Astrocyte (in vitro differentiated cells and primary cell): Measurements from ENCODE around the gene LDAH. TPM values are rescaled to one million over a fixed set of nuclear protein-coding genes. Genes with fewer than 3 reads are reported as not detected.

Experiments
- DNase-seq: peaks from one replicate; pipeline ENCODE4 v3.0.0-alpha.2; 2010; ENCODE audit warnings: low read depth
- FAIRE-seq: peaks from 2 replicates; lab custom pipeline; 2011; peaks lifted over from hg19 to GRCh38; lab: Jason Lieb, UNC
- H2AFZ ChIP-seq: 2 replicates; pipeline ENCODE4 v1.6.0; 2012; ENCODE audit warnings: low read depth, low read length, inconsistent platforms
- H3K27ac ChIP-seq: 2 replicates; pipeline ENCODE4 v1.5.1; 2011; ENCODE audit warnings: low read depth, low read length, inconsistent platforms
- H3K27me3 ChIP-seq: 2 replicates; pipeline ENCODE4 v1.6.0; 2011; ENCODE audit warnings: low read length, inconsistent platforms; ENCODE audit not compliant: insufficient read depth
- H3K36me3 ChIP-seq: 2 replicates; pipeline ENCODE4 v1.5.1; 2011; ENCODE audit warnings: low read length, inconsistent platforms; ENCODE audit not compliant: insufficient read depth
- H3K4me1 ChIP-seq: 2 replicates; pipeline ENCODE4 v1.5.1; 2011; ENCODE audit warnings: low read length, inconsistent platforms; ENCODE audit not compliant: insufficient read depth
- H3K4me2 ChIP-seq: 2 replicates; pipeline ENCODE4 v1.6.0; 2012; ENCODE audit warnings: low read length, inconsistent platforms
- H3K4me3 ChIP-seq: 2 replicates; pipeline ENCODE4 v1.5.1; 2011; ENCODE audit warnings: low read depth, mild to moderate bottlenecking, low read length, inconsistent platforms; ENCODE audit not compliant: insufficient read depth
- H3K79me2 ChIP-seq: 2 replicates; pipeline ENCODE4 v1.6.0; 2012; ENCODE audit warnings: mild to moderate bottlenecking, low read length, inconsistent platforms; ENCODE audit not compliant: insufficient read depth
- H3K9ac ChIP-seq: 2 replicates; pipeline ENCODE4 v1.6.0; 2012; ENCODE audit warnings: mild to moderate bottlenecking, low read length, inconsistent platforms
- H3K9me3 ChIP-seq: 2 replicates; pipeline ENCODE4 v1.5.1; 2012; ENCODE audit warnings: low read depth, mild to moderate bottlenecking, low read length, inconsistent platforms; ENCODE audit not compliant: insufficient read depth
- H4K20me1 ChIP-seq: 2 replicates; pipeline ENCODE4 v1.6.0; 2012; ENCODE audit warnings: low read length, inconsistent platforms; ENCODE audit not compliant: insufficient read depth
- H3K27ac Mint-ChIP-seq: one replicate; pipeline ENCODE4 v1.8.0; 2021; ENCODE audit warnings: mild to moderate bottlenecking, mixed read lengths; ENCODE audit not compliant: unreplicated experiment
- H3K27me3 Mint-ChIP-seq: one replicate; pipeline ENCODE4 v1.8.0; 2021; ENCODE audit warnings: low read depth, mixed read lengths; ENCODE audit not compliant: unreplicated experiment
- H3K36me3 Mint-ChIP-seq: one replicate; pipeline ENCODE4 v1.8.0; 2021; ENCODE audit warnings: low read depth, mixed read lengths; ENCODE audit not compliant: unreplicated experiment
- H3K4me1 Mint-ChIP-seq: one replicate; pipeline ENCODE4 v1.8.0; 2021; ENCODE audit warnings: low read depth, mixed read lengths; ENCODE audit not compliant: unreplicated experiment
- H3K4me3 Mint-ChIP-seq: one replicate; pipeline ENCODE4 v1.8.0; 2021; ENCODE audit warnings: mild to moderate bottlenecking, moderate library complexity, mixed read lengths; ENCODE audit not compliant: unreplicated experiment
- H3K9me3 Mint-ChIP-seq: one replicate; pipeline ENCODE4 v1.8.0; 2021; ENCODE audit warnings: mild to moderate bottlenecking, mixed read lengths; ENCODE audit not compliant: unreplicated experiment
- CTCF ChIP-seq: IDR thresholded peaks from 2 replicates; pipeline ENCODE4 v1.5.1; 2011; ENCODE audit warnings: low read depth, mild to moderate bottlenecking, inconsistent platforms, low read length, moderate library complexity; ENCODE audit not compliant: insufficient read depth
- EZH2 ChIP-seq: IDR thresholded peaks from 2 replicates; pipeline ENCODE4 v1.6.1; 2012; ENCODE audit warnings: mild to moderate bottlenecking, low read length, inconsistent platforms; ENCODE audit not compliant: insufficient read depth
- total RNA-seq: library from RNA; stranded (reverse); gene quantifications from 2 replicates; pipeline ENCODE4 v1.2.1, GENCODE V29; 2021

The LDAH gene
- total RNA-seq, 1 donor from 2014 or later = 19.3 TPM

GRCh38 chr2:20771299-20771698, 51.6 kb downstream of the LDAH start:
- no peak overlapping the region for H2AFZ ChIP-seq
- H3K4me2 ChIP-seq = no peak overlapping the region
- H3K9me3 ChIP-seq = no peaks in the 10 kb centered on the region
- H3K9ac ChIP-seq = no peak overlapping the region
- no peaks in the 10 kb centered on the region for H3K79me2 ChIP-seq
- no peaks in the 10 kb centered on the region for H3K9me3 Mint-ChIP-seq
- H3K27me3 ChIP-seq = no peaks in the 10 kb centered on the region
- H3K27ac Mint-ChIP-seq = no peak overlapping the region
- FAIRE-seq (no peak), DNase-seq (no peak)
- TF ChIP-seq EZH2 (no peak), CTCF (no peak)
- no peak overlapping the region for H3K27ac ChIP-seq
- H3K4me1 Mint-ChIP-seq = peaks cover 6% of the 10 kb centered on the region
- H3K36me3 Mint-ChIP-seq = no peaks in the 10 kb centered on the region
- no peaks in the 10 kb centered on the region for H3K27me3 Mint-ChIP-seq
- no peak overlapping the region for H3K4me3 ChIP-seq
- H3K4me3 Mint-ChIP-seq = no peak overlapping the region
- no peaks in the 10 kb centered on the region for H3K4me1 ChIP-seq
- peaks cover 3% of the 10 kb centered on the region for H3K36me3 ChIP-seq
- no peaks in the 10 kb centered on the region for H4K20me1 ChIP-seq

- H3K27ac Mint-ChIP-seq = no peak overlapping the region
- H3K4me3 ChIP-seq = no peak overlapping the region
- no peaks in the 10 kb centered on the region for H3K4me1 ChIP-seq
- H3K4me2 ChIP-seq = no peak overlapping the region
- no peak overlapping the region for H3K4me3 Mint-ChIP-seq
- no peaks in the 10 kb centered on the region for H3K27me3 ChIP-seq
- H3K9ac ChIP-seq = no peak overlapping the region
- FAIRE-seq = no peak
- no peaks in the 10 kb centered on the region for H4K20me1 ChIP-seq
- H2AFZ ChIP-seq = no peak overlapping the region
- peaks cover 2% of the 10 kb centered on the region for H3K36me3 Mint-ChIP-seq
- H3K27me3 Mint-ChIP-seq = no peaks in the 10 kb centered on the region
- peaks cover 6% of the 10 kb centered on the region for H3K4me1 Mint-ChIP-seq
- no peak overlapping the region for H3K27ac ChIP-seq
- TF ChIP-seq EZH2 (no peak), CTCF (no peak)
- no peaks in the 10 kb centered on the region for H3K36me3 ChIP-seq
- no peaks in the 10 kb centered on the region for H3K79me2 ChIP-seq
- H3K9me3 ChIP-seq = no peaks in the 10 kb centered on the region
- DNase-seq = no peak
- H3K9me3 Mint-ChIP-seq = no peaks in the 10 kb centered on the region
These were observed 55.9 kb downstream of the LDAH start for GRCh38 chr2:20766798-20767644.

- Histone ChIP-seq H3K9ac (no peak overlapping the region), H3K79me2 (no peaks in the 10 kb centered on the region), H3K27me3 (no peaks in the 10 kb centered on the region), H3K4me2 (no peak overlapping the region), H2AFZ (no peak overlapping the region), H3K4me1 (no peaks in the 10 kb centered on the region), H3K36me3 (no peaks in the 10 kb centered on the region), H3K9me3 (no peaks in the 10 kb centered on the region), H3K4me3 (no peak overlapping the region), H4K20me1 (no peaks in the 10 kb centered on the region), H3K27ac (no peak overlapping the region)
- no peak for TF ChIP-seq CTCF
- TF ChIP-seq EZH2 = no peak
- FAIRE-seq = no peak
- no peaks in the 10 kb centered on the region for H3K27me3 Mint-ChIP-seq
- no peak overlapping the region for H3K27ac Mint-ChIP-seq
- peaks cover 6% of the 10 kb centered on the region for H3K4me1 Mint-ChIP-seq
- no peak for DNase-seq
- H3K9me3 Mint-ChIP-seq = no peaks in the 10 kb centered on the region
- H3K4me3 Mint-ChIP-seq = no peak overlapping the region
- peaks cover 2% of the 10 kb centered on the region for H3K36me3 Mint-ChIP-seq
These were observed 56.7 kb downstream of the LDAH start for GRCh38 chr2:20766213-20766612.
